ENCODE measurements around the gene TANGO2. TPM values are rescaled to one million over a fixed set of nuclear protein-coding genes. Genes with fewer than 3 reads are reported as not detected.

TANGO2 gene
- total and polyA plus RNA-seq, 9 of the 15 experiments (the other 6 are each of a cell fraction or from before 2014, with no cell fraction given) = 15.5 to 94.9 (median 70.1) TPM

DNA sequence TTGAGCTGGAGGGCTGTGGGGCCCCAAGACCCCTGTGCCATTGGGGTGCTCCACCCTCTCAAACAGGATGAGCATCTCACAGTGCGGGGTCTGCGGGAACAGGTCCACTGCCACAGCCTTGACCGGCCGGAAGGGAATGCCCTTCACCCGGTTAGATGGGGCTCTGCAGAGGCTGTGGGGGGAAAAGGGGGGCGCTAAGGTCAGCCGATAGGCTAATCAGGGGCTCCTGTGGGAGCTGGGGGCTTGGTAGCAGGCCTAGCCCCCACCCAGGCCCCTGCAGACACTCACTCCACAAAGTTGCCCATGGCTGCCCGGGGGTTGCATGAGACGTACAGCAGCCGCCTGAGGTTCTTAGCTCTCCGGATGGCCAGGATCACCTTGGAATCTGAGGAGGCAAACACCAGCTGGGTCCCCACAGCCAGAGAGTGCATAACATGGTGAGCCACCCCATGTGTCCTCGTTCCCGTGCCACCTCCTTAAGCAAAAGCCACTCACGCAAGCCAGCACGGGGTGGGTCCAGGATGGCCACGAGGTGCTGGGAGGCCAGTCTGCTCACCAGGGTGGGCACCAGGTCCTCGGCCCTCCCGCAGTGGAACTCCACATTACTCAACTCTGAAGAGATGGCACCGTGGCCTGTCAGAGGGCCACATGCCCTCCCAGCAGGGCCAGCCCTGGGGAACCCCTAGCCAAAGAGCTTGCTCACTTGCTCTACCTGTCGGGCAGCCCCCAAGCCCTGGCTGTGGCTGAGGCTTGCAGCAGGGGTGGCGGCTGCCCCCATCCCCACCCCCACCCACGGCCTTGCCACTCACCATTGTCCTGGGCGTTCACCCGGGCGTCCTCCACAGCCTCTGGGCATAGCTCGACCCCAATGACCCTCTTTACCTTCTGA lies 92.0 kb downstream of the TANGO2 start (continued):
- TF ChIP-seq, protein P1, sequence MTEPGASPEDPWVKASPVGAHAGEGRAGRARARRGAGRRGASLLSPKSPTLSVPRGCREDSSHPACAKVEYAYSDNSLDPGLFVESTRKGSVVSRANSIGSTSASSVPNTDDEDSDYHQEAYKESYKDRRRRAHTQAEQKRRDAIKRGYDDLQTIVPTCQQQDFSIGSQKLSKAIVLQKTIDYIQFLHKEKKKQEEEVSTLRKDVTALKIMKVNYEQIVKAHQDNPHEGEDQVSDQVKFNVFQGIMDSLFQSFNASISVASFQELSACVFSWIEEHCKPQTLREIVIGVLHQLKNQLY (CRISPR knock-in tag; conservative IDR thresholded peaks at IDR 0.05) = peak in 1 of 2 experiments; percentile 90; a peak in 2 of 4 replicates
- TF ChIP-seq ZNF76 (CRISPR knock-in tag; IDR thresholded peaks at IDR 0.05; ENCODE audit: borderline replicate concordance) (0 out of 2 replicates have a peak, but pooled peaks have one; percentile 56), STAT6 (CRISPR knock-in tag; IDR thresholded peaks at IDR 0.05) (peak; percentile 83; the same call in 1 of the 2 replicates), ELF2 (CRISPR knock-in tag; IDR thresholded peaks at IDR 0.05) (peak; percentile 34; the same call in 1 of the 2 replicates), ZFPM2 (CRISPR knock-in tag; IDR thresholded peaks at IDR 0.05) (peak; percentile 62; the same call in 1 of the 2 replicates), FOXO4 (CRISPR knock-in tag; IDR thresholded peaks at IDR 0.05) (peak; percentile 18; the same call in 1 of the 2 replicates), SLC30A9 (CRISPR knock-in tag; IDR thresholded peaks at IDR 0.05) (0 out of 2 replicates have a peak, but pooled peaks have one; percentile 63), PRPF4 (IDR thresholded peaks at IDR 0.05; ENCODE audit: insufficient read depth, low read depth, low read length, poor library complexity, severe bottlenecking) (no peak), TEAD4 (IDR thresholded peaks at IDR 0.05; ENCODE audit: low read length) (0 out of 2 replicates have a peak, but pooled peaks have one; percentile 5), TEAD4 (CRISPR knock-in tag; IDR thresholded peaks at IDR 0.05; ENCODE audit: borderline replicate concordance) (no peak), SUPT5H (IDR thresholded peaks at IDR 0.05) (peak; percentile 12), XRCC5 (IDR thresholded peaks at IDR 0.05; ENCODE audit: low read depth, low read length) (no peak), HDAC8 (tag; IDR thresholded peaks at IDR 0.05) (no peak), ZBED1 (IDR thresholded peaks at IDR 0.05) (no peak), ZNF24 (IDR thresholded peaks at IDR 0.05) (no peak), ERF (CRISPR knock-in tag; IDR thresholded peaks at IDR 0.05) (peak; percentile 65; the same call in 1 of the 2 replicates), ZNF41 (CRISPR knock-in tag; conservative IDR thresholded peaks at IDR 0.05) (no peak)

All from K562 (cell line).